ENCODE data around the gene MPG. TPM values are rescaled to one million over a fixed set of nuclear protein-coding genes. Genes with fewer than 3 reads are reported as not detected.
A peak's percentile ranks its signal among the peaks of the same experiment; 100 is the strongest.

MPG gene
- total RNA-seq, 1 experiment from 2014 or later: 86.2 TPM

- H3K79me2 ChIP-seq (ENCODE audit: low read depth): no peaks in the 10 kb centered on the region
- intact Hi-C loops (cut with micrococcal nuclease; ENCODE audit: unreplicated experiment): loop anchor here (1.0 kb wide), 1 partner anchor 32 kb away; no protein-coding TSS in a partner anchor
- no peak overlapping the region for H3K27ac ChIP-seq
- no peak overlapping the region for H3K4me2 ChIP-seq
- no peak overlapping the region for H2AFZ ChIP-seq
- no peak overlapping the region for H3K4me3 ChIP-seq
- ChIA-PET CTCF (interaction anchor here (0.6 to 1.4 kb wide), 5 partner anchors 10 to 1006 kb away, joined by 3 to 14 read pairs (median 5); no protein-coding TSS in a partner anchor), POLR2A (ENCODE audit: unreplicated experiment) (interaction anchor here (0.6 kb wide), 4 partner anchors 43 to 567 kb away, joined by 6 to 10 read pairs (median 8); partner anchors contain the start of genes POLR3K and SNRNP25)
- peaks cover 19% of the 10 kb centered on the region; the same call in 1 of the 2 replicates for H3F3A ChIP-seq (ENCODE audit: insufficient read depth, low read depth)
- no TSS peak for BruUV-seq (replicated peaks)
- no peaks in the 10 kb centered on the region for H3K36me3 ChIP-seq (ENCODE audit: low read depth)
- H4K20me1 ChIP-seq (ENCODE audit: insufficient read depth): no peaks in the 10 kb centered on the region; the same call in 1 of the 2 replicates
- no peaks in the 10 kb centered on the region for H3K9me3 ChIP-seq (ENCODE audit: insufficient read depth, low read depth)
- TF ChIP-seq CTCF (conservative IDR thresholded peaks at IDR 0.05): peak; percentile 93
- no peak for TF ChIP-seq EZH2 (IDR thresholded peaks at IDR 0.05; ENCODE audit: low read depth)
- no peaks in the 10 kb centered on the region for H3K27me3 ChIP-seq (ENCODE audit: insufficient read depth, low read depth)
- no peaks in the 10 kb centered on the region for H3K4me1 ChIP-seq (replicated peaks; ENCODE audit: insufficient read depth)
- no peaks in the 10 kb centered on the region for H3K9me2 ChIP-seq (ENCODE audit: insufficient read depth)
- peak; percentile 72 to 91 for DNase-seq
These were observed 18.9 kb downstream of the MPG start for GRCh38 chr16:96935-97381.

- CTCF ChIA-PET: interaction anchor here (0.7 to 1.4 kb wide), 3 partner anchors 9 to 1005 kb away, joined by 5 to 14 read pairs (median 5); no protein-coding TSS in a partner anchor
- no peaks in the 10 kb centered on the region for H3K9me2 ChIP-seq (ENCODE audit: insufficient read depth)
- H3K4me3 ChIP-seq: no peak overlapping the region
- H3K27me3 ChIP-seq (ENCODE audit: insufficient read depth, low read depth): no peaks in the 10 kb centered on the region
- TF ChIP-seq CTCF (conservative IDR thresholded peaks at IDR 0.05): no peak
- TF ChIP-seq EZH2 (IDR thresholded peaks at IDR 0.05; ENCODE audit: low read depth): no peak
- no peaks in the 10 kb centered on the region for H3K79me2 ChIP-seq (ENCODE audit: low read depth)
- DNase-seq: no peak
- H4K20me1 ChIP-seq (ENCODE audit: insufficient read depth): no peaks in the 10 kb centered on the region; the same call in 1 of the 2 replicates
- H3K9me3 ChIP-seq (ENCODE audit: insufficient read depth, low read depth): no peaks in the 10 kb centered on the region
- no peaks in the 10 kb centered on the region for H3K4me1 ChIP-seq (replicated peaks; ENCODE audit: insufficient read depth)
- H3K36me3 ChIP-seq (ENCODE audit: low read depth): no peaks in the 10 kb centered on the region
- H2AFZ ChIP-seq: no peak overlapping the region
- no peak overlapping the region for H3K27ac ChIP-seq
- H3K4me2 ChIP-seq: no peak overlapping the region
- peaks cover 19% of the 10 kb centered on the region; the same call in 1 of the 2 replicates for H3F3A ChIP-seq (ENCODE audit: insufficient read depth, low read depth)
- no TSS peak for BruUV-seq (replicated peaks)
- POLR2A ChIA-PET (ENCODE audit: unreplicated experiment): no interaction called here
- intact Hi-C loops (cut with micrococcal nuclease; ENCODE audit: unreplicated experiment): loop anchor here (1.0 kb wide), 1 partner anchor 33 kb away; no protein-coding TSS in a partner anchor
These were observed 19.8 kb downstream of the MPG start for GRCh38 chr16:97822-98221.

GRCh38 chr16:100989-101388, 23.0 kb downstream of the MPG start:
- H3K4me2 ChIP-seq: no peak overlapping the region
- H3K9me3 ChIP-seq (ENCODE audit: insufficient read depth, low read depth): no peaks in the 10 kb centered on the region
- H3K27me3 ChIP-seq (ENCODE audit: insufficient read depth, low read depth): no peaks in the 10 kb centered on the region
- no peaks in the 10 kb centered on the region for H3K79me2 ChIP-seq (ENCODE audit: low read depth)
- H3K9me2 ChIP-seq (ENCODE audit: insufficient read depth): no peaks in the 10 kb centered on the region
- peaks cover 14% of the 10 kb centered on the region; the same call in 1 of the 2 replicates for H3F3A ChIP-seq (ENCODE audit: insufficient read depth, low read depth)
- DNase-seq: no peak
- H3K4me3 ChIP-seq: no peak overlapping the region
- H2AFZ ChIP-seq: no peak overlapping the region
- ChIA-PET POLR2A (ENCODE audit: unreplicated experiment) (no interaction called here), CTCF (no interaction called here)
- intact Hi-C loops (cut with micrococcal nuclease; ENCODE audit: unreplicated experiment): no loop called here
- no peaks in the 10 kb centered on the region for H3K36me3 ChIP-seq (ENCODE audit: low read depth)
- TF ChIP-seq EZH2 (IDR thresholded peaks at IDR 0.05; ENCODE audit: low read depth): no peak
- TF ChIP-seq CTCF (conservative IDR thresholded peaks at IDR 0.05): no peak
- H3K27ac ChIP-seq: no peak overlapping the region
- peaks cover 3% of the 10 kb centered on the region; the same call in 1 of the 2 replicates for H4K20me1 ChIP-seq (ENCODE audit: insufficient read depth)
- BruUV-seq (replicated peaks): no TSS peak
- no peaks in the 10 kb centered on the region for H3K4me1 ChIP-seq (replicated peaks; ENCODE audit: insufficient read depth)

Measured in PC-9 (cell line).